ENCODE measurements around the gene DUOX1. TPM values are rescaled to one million over a fixed set of nuclear protein-coding genes. Genes with fewer than 3 reads are reported as not detected.

The DUOX1 gene
- total RNA-seq, 2 donors from 2014 or later: 0.06 to 0.42 TPM

- H3K4me1 Mint-ChIP-seq: peaks cover 7% of the 10 kb centered on the region
- ATAC-seq (replicated peaks): no peak
- H3K36me3 Mint-ChIP-seq (ENCODE audit: low read depth): no peaks in the 10 kb centered on the region
- no peaks in the 10 kb centered on the region for H3K9me3 Mint-ChIP-seq
- no peaks in the 10 kb centered on the region for H3K27me3 Mint-ChIP-seq
- no peak overlapping the region for H3K27ac Mint-ChIP-seq
- no peak overlapping the region for H3K4me3 Mint-ChIP-seq
Observed at GRCh38 chr15:45151998-45152828, 22.4 kb downstream of the DUOX1 start.

DNA sequence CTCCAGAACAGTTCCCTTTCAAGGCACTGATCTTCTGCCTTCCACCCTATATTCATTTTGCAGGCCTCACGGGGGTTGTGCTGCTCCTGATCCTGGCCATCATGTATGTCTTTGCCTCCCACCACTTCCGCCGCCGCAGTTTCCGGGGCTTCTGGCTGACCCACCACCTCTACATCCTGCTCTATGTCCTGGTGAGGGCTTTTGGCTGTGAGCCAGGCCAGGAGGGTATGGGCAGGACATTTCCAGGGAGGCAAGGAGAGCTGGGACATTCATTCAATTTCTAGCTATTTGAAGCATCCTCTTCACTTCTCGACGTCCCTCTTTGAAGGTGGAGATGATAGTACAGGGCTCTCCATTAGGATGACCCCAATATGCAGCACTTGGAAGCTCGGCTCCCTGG, 25.9 kb downstream of the DUOX1 start:
- H3K4me1 Mint-ChIP-seq: peaks cover 13% of the 10 kb centered on the region
- peaks cover 9% of the 10 kb centered on the region for H3K36me3 Mint-ChIP-seq (ENCODE audit: low read depth)
- no peak overlapping the region for H3K27ac Mint-ChIP-seq
- ATAC-seq (replicated peaks): no peak
- no peak overlapping the region for H3K4me3 Mint-ChIP-seq
- H3K9me3 Mint-ChIP-seq: no peaks in the 10 kb centered on the region
- H3K27me3 Mint-ChIP-seq: no peaks in the 10 kb centered on the region

DNA sequence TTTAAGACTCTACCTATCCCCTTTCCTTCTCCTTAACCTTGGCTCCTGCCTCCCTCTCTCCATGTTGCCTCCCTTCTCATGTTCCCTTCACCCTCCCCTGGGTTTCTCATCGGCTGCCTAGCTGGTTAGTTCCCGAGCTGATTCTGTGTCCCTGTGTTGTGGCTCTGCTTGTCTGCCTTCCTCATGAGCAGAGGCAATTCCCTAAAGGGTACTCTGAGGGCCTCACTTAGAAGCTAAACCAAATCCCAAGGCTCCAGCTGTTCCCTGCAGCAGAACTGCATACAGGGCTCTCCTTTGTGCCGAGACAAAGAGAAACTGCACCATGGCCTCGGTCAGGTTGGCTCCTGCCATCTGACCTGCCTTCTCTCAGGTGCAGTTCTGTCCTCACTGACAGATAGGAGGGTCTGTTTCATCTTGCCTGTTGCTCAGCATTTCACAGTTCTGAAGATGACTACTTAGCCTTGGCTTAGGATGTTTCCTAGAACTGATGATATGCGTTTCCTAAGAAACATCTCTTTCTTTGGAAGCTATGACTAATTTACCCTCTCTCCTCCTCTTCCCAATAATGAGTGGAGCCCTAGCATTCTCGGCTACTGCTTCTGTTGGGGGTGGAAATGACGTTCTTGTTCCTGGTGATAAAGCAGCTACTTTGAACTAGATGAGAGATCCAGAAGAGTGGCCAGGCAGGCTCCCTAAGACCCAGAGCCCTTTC, 27.1 kb downstream of the DUOX1 start:
- H3K4me3 Mint-ChIP-seq: peak overlapping the region; percentile 39
- ATAC-seq (replicated peaks): peak; percentile 74
- no peaks in the 10 kb centered on the region for H3K9me3 Mint-ChIP-seq
- no peaks in the 10 kb centered on the region for H3K27me3 Mint-ChIP-seq
- H3K27ac Mint-ChIP-seq: peak overlapping the region; percentile 79
- H3K4me1 Mint-ChIP-seq: peaks cover 14% of the 10 kb centered on the region
- H3K36me3 Mint-ChIP-seq (ENCODE audit: low read depth): peaks cover 14% of the 10 kb centered on the region

- Mint-ChIP-seq H3K4me3 (peak overlapping the region; percentile 39), H3K36me3 (ENCODE audit: low read depth) (peaks cover 20% of the 10 kb centered on the region), H3K4me1 (peaks cover 17% of the 10 kb centered on the region), H3K27me3 (no peaks in the 10 kb centered on the region), H3K27ac (peak overlapping the region; percentile 79), H3K9me3 (no peaks in the 10 kb centered on the region)
- ATAC-seq (replicated peaks): peak; percentile 8
Observed at GRCh38 chr15:45157974-45158373, 28.2 kb downstream of the DUOX1 start.

- H3K9me3 Mint-ChIP-seq: no peaks in the 10 kb centered on the region
- no peak for ATAC-seq (replicated peaks)
- H3K27ac Mint-ChIP-seq: peak overlapping the region; percentile 68
- H3K36me3 Mint-ChIP-seq (ENCODE audit: low read depth): peaks cover 46% of the 10 kb centered on the region
- H3K4me3 Mint-ChIP-seq: no peak overlapping the region
- peaks cover 15% of the 10 kb centered on the region for H3K4me1 Mint-ChIP-seq
- H3K27me3 Mint-ChIP-seq: no peaks in the 10 kb centered on the region
Observed at GRCh38 chr15:45161666-45162065, 31.9 kb downstream of the DUOX1 start.

- H3K4me3 Mint-ChIP-seq: no peak overlapping the region
- H3K27ac Mint-ChIP-seq: peak overlapping the region; percentile 68
- H3K4me1 Mint-ChIP-seq: peaks cover 7% of the 10 kb centered on the region
- ATAC-seq (replicated peaks): no peak
- H3K36me3 Mint-ChIP-seq (ENCODE audit: low read depth): peaks cover 46% of the 10 kb centered on the region
- H3K27me3 Mint-ChIP-seq: no peaks in the 10 kb centered on the region
- no peaks in the 10 kb centered on the region for H3K9me3 Mint-ChIP-seq
Observed at GRCh38 chr15:45162771-45163507, 33.1 kb downstream of the DUOX1 start.

DNA sequence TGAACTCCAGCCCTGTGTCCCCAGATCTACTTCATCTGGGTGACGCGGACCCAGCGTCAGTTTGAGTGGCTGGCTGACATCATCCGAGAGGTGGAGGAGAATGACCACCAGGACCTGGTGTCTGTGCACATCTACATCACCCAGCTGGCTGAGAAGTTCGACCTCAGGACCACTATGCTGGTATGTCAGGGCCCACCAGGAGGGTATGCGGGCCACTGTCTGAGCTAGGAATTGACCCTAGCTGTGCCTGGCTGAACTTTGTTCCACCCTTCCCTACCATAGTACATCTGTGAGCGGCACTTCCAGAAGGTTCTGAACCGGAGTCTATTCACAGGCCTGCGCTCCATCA, 33.7 kb downstream of the DUOX1 start:
- ATAC-seq (replicated peaks): no peak
- Mint-ChIP-seq H3K36me3 (ENCODE audit: low read depth) (peaks cover 46% of the 10 kb centered on the region), H3K9me3 (no peaks in the 10 kb centered on the region), H3K27ac (peak overlapping the region; percentile 68), H3K27me3 (no peaks in the 10 kb centered on the region), H3K4me1 (peaks cover 5% of the 10 kb centered on the region), H3K4me3 (no peak overlapping the region)

- H3K27me3 Mint-ChIP-seq: no peaks in the 10 kb centered on the region
- no peaks in the 10 kb centered on the region for H3K9me3 Mint-ChIP-seq
- peaks cover 5% of the 10 kb centered on the region for H3K4me1 Mint-ChIP-seq
- H3K36me3 Mint-ChIP-seq (ENCODE audit: low read depth): peaks cover 44% of the 10 kb centered on the region
- peak overlapping the region; percentile 68 for H3K27ac Mint-ChIP-seq
- no peak for ATAC-seq (replicated peaks)
- peak overlapping the region; percentile 76 for H3K4me3 Mint-ChIP-seq
Observed at GRCh38 chr15:45164914-45165313, 35.1 kb downstream of the DUOX1 start.

- Mint-ChIP-seq H3K27ac (peak overlapping the region; percentile 68), H3K36me3 (ENCODE audit: low read depth) (peaks cover 44% of the 10 kb centered on the region), H3K4me1 (peaks cover 5% of the 10 kb centered on the region), H3K27me3 (no peaks in the 10 kb centered on the region), H3K9me3 (no peaks in the 10 kb centered on the region), H3K4me3 (peak overlapping the region; percentile 76)
- ATAC-seq (replicated peaks): no peak
Observed at GRCh38 chr15:45165536-45165935, 35.7 kb downstream of the DUOX1 start.

DNA sequence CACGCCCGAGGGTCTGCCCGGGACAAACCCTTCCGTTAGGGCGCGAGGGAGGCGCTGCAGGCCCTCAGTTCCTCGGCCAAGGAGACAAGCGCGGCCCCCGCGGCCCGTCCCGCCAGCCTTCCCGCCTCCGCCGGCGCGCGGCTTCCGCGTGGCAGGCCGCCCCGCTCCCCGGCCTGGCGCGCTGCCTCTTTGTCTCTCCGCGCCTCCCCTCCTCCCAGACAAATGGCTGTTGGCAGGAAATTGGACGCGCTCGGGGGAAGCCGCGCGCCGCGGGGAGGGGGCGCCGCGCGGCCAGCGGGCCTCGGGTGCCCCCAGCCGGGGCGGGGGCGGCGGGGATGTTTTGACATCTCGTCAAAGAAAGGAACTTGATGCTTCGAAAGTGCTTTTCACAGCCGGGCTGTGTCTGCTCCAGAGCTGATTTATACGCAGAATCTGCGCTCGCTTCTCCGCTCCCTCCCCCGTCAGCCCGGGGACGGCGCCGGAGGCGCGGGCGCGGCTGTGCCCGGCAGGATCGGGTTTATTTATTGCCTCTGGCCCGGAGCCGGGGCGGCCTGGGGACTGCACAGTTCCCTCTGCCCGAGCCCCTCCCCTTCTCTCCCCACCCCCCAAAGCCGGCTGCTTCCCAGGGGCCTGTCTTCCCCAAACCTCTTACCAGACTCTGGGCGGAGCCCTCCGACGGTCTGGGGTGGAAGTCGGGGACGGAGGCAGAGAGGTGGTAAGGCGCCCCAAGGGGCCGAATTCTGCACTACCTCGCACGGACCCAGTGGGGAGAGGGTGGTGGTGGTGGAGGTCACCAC, 37.2 kb downstream of the DUOX1 start:
- Mint-ChIP-seq H3K36me3 (ENCODE audit: low read depth) (peaks cover 42% of the 10 kb centered on the region), H3K27ac (peak overlapping the region; percentile 82), H3K27me3 (no peaks in the 10 kb centered on the region), H3K4me1 (peaks cover 1% of the 10 kb centered on the region), H3K4me3 (peak overlapping the region; percentile 76), H3K9me3 (no peaks in the 10 kb centered on the region)
- ATAC-seq (replicated peaks): peak; percentile 85

DNA sequence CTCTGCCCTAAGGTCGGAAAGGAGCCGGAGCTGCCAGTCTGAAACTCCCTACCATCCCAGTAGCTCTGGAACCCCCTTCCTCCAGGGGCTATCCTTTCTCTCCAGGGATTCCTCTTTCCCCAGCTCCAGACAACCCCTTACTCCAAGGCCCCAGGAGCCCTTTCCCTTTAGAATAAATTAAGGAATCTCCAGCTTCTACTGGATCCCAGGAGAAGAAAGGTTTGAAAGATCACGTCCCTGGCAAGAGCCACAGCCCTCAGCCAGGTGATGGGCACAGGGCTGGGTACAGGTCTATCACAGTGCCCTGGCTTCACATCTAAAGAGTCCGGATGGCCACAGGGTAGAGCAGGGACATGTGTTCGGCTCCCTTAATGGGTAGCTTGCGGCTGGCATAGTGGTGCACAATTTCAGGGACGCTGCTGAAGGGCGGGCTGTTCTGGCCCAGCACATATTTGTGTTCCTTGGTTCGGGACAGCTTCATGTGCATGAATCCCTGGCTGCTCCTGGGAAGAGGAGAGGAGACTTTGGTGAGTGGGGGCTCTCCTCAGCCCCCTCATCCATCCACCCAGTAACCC, 37.9 kb downstream of the DUOX1 start:
- H3K27ac Mint-ChIP-seq: peak overlapping the region; percentile 82
- peaks cover 44% of the 10 kb centered on the region for H3K36me3 Mint-ChIP-seq (ENCODE audit: low read depth)
- no peaks in the 10 kb centered on the region for H3K9me3 Mint-ChIP-seq
- peak overlapping the region; percentile 65 for H3K4me3 Mint-ChIP-seq
- no peaks in the 10 kb centered on the region for H3K4me1 Mint-ChIP-seq
- no peak for ATAC-seq (replicated peaks)
- H3K27me3 Mint-ChIP-seq: no peaks in the 10 kb centered on the region

DNA sequence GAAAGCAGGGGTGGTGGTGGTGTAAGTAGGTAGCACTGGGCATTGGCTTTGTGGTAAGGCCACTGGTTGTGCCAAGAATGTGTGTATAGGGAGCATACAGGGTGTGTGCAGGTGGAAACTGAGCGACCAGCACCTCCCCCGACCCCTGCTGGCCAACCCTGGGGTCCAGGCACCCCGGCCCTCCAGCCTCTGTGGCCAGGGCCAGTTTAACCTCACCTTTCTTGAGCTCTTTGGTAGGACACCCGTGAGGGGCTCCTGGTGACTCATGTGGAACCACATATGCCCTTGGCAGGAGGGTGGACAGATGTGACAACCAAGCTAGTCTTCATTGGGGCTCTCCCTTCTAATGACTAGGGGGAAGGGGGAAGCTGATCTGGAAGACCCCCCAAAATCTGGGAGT, 38.5 kb downstream of the DUOX1 start:
- Mint-ChIP-seq H3K36me3 (ENCODE audit: low read depth) (peaks cover 49% of the 10 kb centered on the region), H3K27ac (no peak overlapping the region), H3K27me3 (no peaks in the 10 kb centered on the region), H3K4me3 (peak overlapping the region; percentile 65), H3K9me3 (no peaks in the 10 kb centered on the region), H3K4me1 (no peaks in the 10 kb centered on the region)
- ATAC-seq (replicated peaks): no peak

GRCh38 chr15:45168751-45169551, 39.2 kb downstream of the DUOX1 start:
- ATAC-seq (replicated peaks): no peak
- no peaks in the 10 kb centered on the region for H3K4me1 Mint-ChIP-seq
- no peak overlapping the region for H3K27ac Mint-ChIP-seq
- no peak overlapping the region for H3K4me3 Mint-ChIP-seq
- no peaks in the 10 kb centered on the region for H3K27me3 Mint-ChIP-seq
- H3K36me3 Mint-ChIP-seq (ENCODE audit: low read depth): peaks cover 50% of the 10 kb centered on the region
- H3K9me3 Mint-ChIP-seq: no peaks in the 10 kb centered on the region
